Upper lobe of left lung (tissue), 6 donors: Measurements from ENCODE around the gene NES. TPM values are rescaled to one million over a fixed set of nuclear protein-coding genes. Genes with fewer than 3 reads are reported as not detected.
A peak's percentile ranks its signal among the peaks of the same experiment; 100 is the strongest.

Experiments used
- ATAC-seq, 2 donors: fragments of 200-7000 bp; cut with Tn5 transposase; one replicate each; pipeline ENCODE4 v1.9.1; 2022; ENCODE audit warnings: mild to moderate bottlenecking in 2 of 2, moderate library complexity in 2 of 2; ENCODE audit not compliant: low FRiP score in 2 of 2
- DNase-seq, 2 donors: peaks; one replicate each; pipeline ENCODE4 v3.0.0-alpha.2; 2019 to 2020
- H3K27ac ChIP-seq, 4 donors: fragments of 200-600 bp; sonication (generic); one replicate each; pipeline ENCODE4 v1.5.1; 2016 to 2019
- H3K27me3 ChIP-seq, 4 donors: fragments of 200-600 bp; sonication (generic); one replicate each; pipeline ENCODE4 v1.5.1; 2017 to 2019
- H3K36me3 ChIP-seq, 4 donors: fragments of 200-600 bp; sonication (generic); one replicate each; pipeline ENCODE4 v1.5.1; 2016 to 2019
- H3K4me1 ChIP-seq, 4 donors: fragments of 200-600 bp; sonication (generic); one replicate each; pipeline ENCODE4 v1.5.1; 2018 to 2019
- H3K4me3 ChIP-seq, 4 donors: fragments of 200-600 bp; sonication (generic); one replicate each; pipeline ENCODE4 v1.5.1; 2017 to 2019; ENCODE audit warnings: mild to moderate bottlenecking in 2 of 4, moderate library complexity in 1 of 4
- H3K9me3 ChIP-seq, 4 donors: fragments of 200-600 bp; sonication (generic); one replicate each; pipeline ENCODE4 v1.5.1; 2018 to 2019
- EP300 ChIP-seq, 4 donors: sonication (generic); formaldehyde crosslinking; IDR thresholded peaks; one replicate each; pipeline ENCODE4 v1.5.1; 2017; ENCODE audit warnings: antibody characterized with exemption in 4 of 4, control low read depth in 2 of 4
- POLR2A ChIP-seq, 4 donors: fragments of 450-650 bp; IDR thresholded peaks; one replicate each; pipeline ENCODE4 v1.5.1; 2016 to 2017; ENCODE audit warnings: antibody characterized with exemption in 4 of 4, mild to moderate bottlenecking in 2 of 4
- POLR2AphosphoS5 ChIP-seq, 2 donors: sonication (generic); formaldehyde crosslinking; IDR thresholded peaks; one replicate each; pipeline ENCODE4 v1.5.1; 2017; ENCODE audit warnings: antibody characterized with exemption in 2 of 2
- WGBS, 2 donors: methylation state at CpG; one replicate each; pipeline ENCODE4 v1.1.5; 2017 to 2018; 5-methylcytosine and 5-hydroxymethylcytosine counted together
- total RNA-seq, 6 donors: library from RNA; depleted of rRNA in 4 of 6; stranded (reverse); fragments of >200 nt in 4 of 6; gene quantifications; one replicate each; pipeline versions ENCODE4 v1.1.0 to v1.2.1, GENCODE V29; 2016 to 2021
- TF ChIP-seq, protein P1 (sequence below), 6 experiments: fragments of 450-650 bp in 4 of 6; fragments of 200-600 bp in 2 of 6; sonication (generic) in 2 of 6; IDR thresholded peaks; one replicate each; pipeline ENCODE4 v1.5.1; 2016 to 2019; ENCODE audit warnings: antibody characterized with exemption in 6 of 6
- donor health status: DM: no; HTN: no; CAD: no; lungs with moderate emphysema.
- donor health status: DM: no; HTN: yes; CAD: no; lungs with severe emphysema.

NES gene
- total RNA-seq, 6 donors from 2014 or later: 25.9 to 93.5 (median 34.3) TPM

DNA sequence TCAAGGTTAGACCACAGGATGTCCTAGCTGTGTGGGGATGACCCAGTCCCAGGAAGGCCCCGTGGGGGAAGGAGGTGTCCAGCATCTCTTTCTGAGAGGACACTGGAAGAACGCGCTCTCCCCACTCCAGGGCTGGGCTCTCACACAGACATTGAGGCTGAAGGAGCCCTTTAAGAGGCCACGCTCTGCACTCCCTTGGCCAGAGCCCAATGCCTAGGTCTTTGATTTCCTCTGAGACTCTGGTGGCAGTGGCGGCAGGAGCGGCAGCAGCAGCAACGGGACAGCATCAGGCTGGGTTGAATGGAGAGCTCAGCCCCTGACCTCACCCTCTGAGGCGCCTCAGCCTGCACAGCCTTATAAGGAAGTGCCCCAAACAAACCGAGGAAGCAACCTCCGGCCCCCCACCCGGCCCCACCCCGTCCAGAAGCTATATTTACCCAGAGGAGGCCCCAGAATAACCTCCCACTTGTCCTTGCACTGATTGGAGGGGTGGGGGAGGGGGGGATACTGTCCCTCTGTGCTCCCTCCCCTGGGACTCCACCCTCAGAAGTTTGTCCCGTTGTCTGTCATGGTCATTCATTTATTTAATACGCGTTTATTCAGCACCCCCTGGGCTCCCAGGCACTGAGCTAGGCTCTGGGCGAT, 12.3 kb downstream of the NES start:
- TF ChIP-seq EP300 (IDR thresholded peaks at IDR 0.05) (no peak), POLR2AphosphoS5 (IDR thresholded peaks at IDR 0.05) (peak in 1 of 2 donors; percentile 17), POLR2A (IDR thresholded peaks at IDR 0.05) (peak in 1 of 4 donors; percentile 27)
- TF ChIP-seq, protein P1, sequence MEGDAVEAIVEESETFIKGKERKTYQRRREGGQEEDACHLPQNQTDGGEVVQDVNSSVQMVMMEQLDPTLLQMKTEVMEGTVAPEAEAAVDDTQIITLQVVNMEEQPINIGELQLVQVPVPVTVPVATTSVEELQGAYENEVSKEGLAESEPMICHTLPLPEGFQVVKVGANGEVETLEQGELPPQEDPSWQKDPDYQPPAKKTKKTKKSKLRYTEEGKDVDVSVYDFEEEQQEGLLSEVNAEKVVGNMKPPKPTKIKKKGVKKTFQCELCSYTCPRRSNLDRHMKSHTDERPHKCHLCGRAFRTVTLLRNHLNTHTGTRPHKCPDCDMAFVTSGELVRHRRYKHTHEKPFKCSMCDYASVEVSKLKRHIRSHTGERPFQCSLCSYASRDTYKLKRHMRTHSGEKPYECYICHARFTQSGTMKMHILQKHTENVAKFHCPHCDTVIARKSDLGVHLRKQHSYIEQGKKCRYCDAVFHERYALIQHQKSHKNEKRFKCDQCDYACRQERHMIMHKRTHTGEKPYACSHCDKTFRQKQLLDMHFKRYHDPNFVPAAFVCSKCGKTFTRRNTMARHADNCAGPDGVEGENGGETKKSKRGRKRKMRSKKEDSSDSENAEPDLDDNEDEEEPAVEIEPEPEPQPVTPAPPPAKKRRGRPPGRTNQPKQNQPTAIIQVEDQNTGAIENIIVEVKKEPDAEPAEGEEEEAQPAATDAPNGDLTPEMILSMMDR (IDR thresholded peaks at IDR 0.05): no peak
- peaks cover 89 to 93% (median 90%) of the 10 kb centered on the region in 4 donors for H3K4me1 ChIP-seq
- ATAC-seq (no peak), DNase-seq (peak; percentile 53)
- H3K27me3 ChIP-seq: no peaks in the 10 kb centered on the region
- WGBS, 2 donors: 12 to 22% methylated on average over 8 to 10 of the region's 16 CpGs
- no peaks in the 10 kb centered on the region for H3K9me3 ChIP-seq
- peak overlapping the region; percentile 80 to 91 (median 83) for H3K27ac ChIP-seq
- H3K36me3 ChIP-seq: no peaks in the 10 kb centered on the region
- no peak overlapping the region for H3K4me3 ChIP-seq

- DNase-seq (no peak), ATAC-seq (no peak)
- no peak overlapping the region for H3K4me3 ChIP-seq
- H3K9me3 ChIP-seq: no peaks in the 10 kb centered on the region
- peak overlapping the region; percentile 80 to 91 (median 83) for H3K27ac ChIP-seq
- WGBS, 2 donors: 50 to 53% methylated on average over 5 of the region's 5 CpGs
- TF ChIP-seq EP300 (IDR thresholded peaks at IDR 0.05) (no peak), POLR2AphosphoS5 (IDR thresholded peaks at IDR 0.05) (no peak), POLR2A (IDR thresholded peaks at IDR 0.05) (no peak)
- TF ChIP-seq, protein P1 (IDR thresholded peaks at IDR 0.05): no peak
- H3K4me1 ChIP-seq: peaks cover 89 to 98% (median 96%) of the 10 kb centered on the region in 4 donors
- H3K36me3 ChIP-seq: no peaks in the 10 kb centered on the region
- no peaks in the 10 kb centered on the region for H3K27me3 ChIP-seq
Observed at GRCh38 chr1:156664046-156664766, 13.0 kb downstream of the NES start.

- WGBS, 2 donors: 38 to 49% methylated on average over 5 of the region's 5 CpGs
- peak overlapping the region; percentile 80 to 91 (median 83) for H3K27ac ChIP-seq
- no peaks in the 10 kb centered on the region for H3K9me3 ChIP-seq
- no peak for TF ChIP-seq POLR2A (IDR thresholded peaks at IDR 0.05)
- TF ChIP-seq, protein P1 (IDR thresholded peaks at IDR 0.05): no peak
- TF ChIP-seq EP300 (IDR thresholded peaks at IDR 0.05): no peak
- TF ChIP-seq POLR2AphosphoS5 (IDR thresholded peaks at IDR 0.05): no peak
- no peak overlapping the region for H3K4me3 ChIP-seq
- DNase-seq: no peak
- H3K36me3 ChIP-seq: no peaks in the 10 kb centered on the region
- H3K27me3 ChIP-seq: no peaks in the 10 kb centered on the region
- ATAC-seq: no peak
- peaks cover 82 to 91% (median 90%) of the 10 kb centered on the region in 4 donors for H3K4me1 ChIP-seq
Observed at GRCh38 chr1:156663178-156663577, 14.0 kb downstream of the NES start.

DNA sequence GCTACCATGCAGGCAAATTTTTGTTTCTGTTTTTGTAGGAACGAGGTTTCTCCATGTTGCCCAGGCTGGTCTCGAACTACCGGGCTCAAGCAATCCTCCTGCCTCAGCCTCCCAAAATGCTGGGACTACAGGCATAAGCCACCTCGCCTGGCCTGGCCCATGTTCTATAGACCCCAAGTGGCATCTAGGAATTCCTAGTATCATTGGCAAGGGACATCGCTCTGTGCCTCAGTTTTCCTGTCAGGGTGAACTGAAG, 14.5 kb downstream of the NES start:
- Histone ChIP-seq H3K9me3 (no peaks in the 10 kb centered on the region), H3K27me3 (no peaks in the 10 kb centered on the region), H3K4me3 (no peak overlapping the region), H3K4me1 (peaks cover 81 to 90% (median 88%) of the 10 kb centered on the region in 4 donors), H3K27ac (peak overlapping the region; percentile 80 to 91 (median 83)), H3K36me3 (no peaks in the 10 kb centered on the region)
- ATAC-seq (no peak), DNase-seq (no peak)
- TF ChIP-seq EP300 (IDR thresholded peaks at IDR 0.05): no peak
- TF ChIP-seq, protein P1 (IDR thresholded peaks at IDR 0.05): no peak
- TF ChIP-seq POLR2A (IDR thresholded peaks at IDR 0.05): no peak
- TF ChIP-seq POLR2AphosphoS5 (IDR thresholded peaks at IDR 0.05): no peak
- 81 to 87% methylated on average over 5 of the region's 5 CpGs for WGBS, 2 donors
